GM19395 (cell line): ENCODE measurements around the gene OTOGL.
"Not testable (repeated sequence)": the region's sequence is repeated elsewhere in the genome, so short reads cannot be mapped to it uniquely, and the experiment has no call there.

Experiments
- ATAC-seq: cut with Tn5 transposase; IDR thresholded peaks from one replicate; pipeline ENCODE4 v1.9.1; 2021; ENCODE audit warnings: mild to moderate bottlenecking, moderate library complexity; ENCODE audit not compliant: unreplicated experiment

OTOGL gene

GRCh38 chr12:80118565-80119324, 19.4 kb downstream of the OTOGL start:
- ATAC-seq = no peak

- no peak for ATAC-seq
These were observed 21.7 kb downstream of the OTOGL start for GRCh38 chr12:80120994-80121393.

GRCh38 chr12:80121661-80122060, 22.3 kb downstream of the OTOGL start:
- no peak for ATAC-seq

GRCh38 chr12:80129895-80130530, 30.7 kb downstream of the OTOGL start:
- ATAC-seq = no peak

GRCh38 chr12:80135624-80136023, 36.3 kb downstream of the OTOGL start:
- ATAC-seq = no peak

- ATAC-seq = no peak
These were observed 40.7 kb downstream of the OTOGL start for GRCh38 chr12:80140005-80140404.

GRCh38 chr12:80142640-80143039, 43.3 kb downstream of the OTOGL start:
- no peak for ATAC-seq

- no peak for ATAC-seq
These were observed 44.2 kb downstream of the OTOGL start for GRCh38 chr12:80143537-80143936.

- not testable (repeated sequence) for ATAC-seq
These were observed 50.4 kb downstream of the OTOGL start for GRCh38 chr12:80149547-80150313.

- ATAC-seq = no peak
These were observed 51.8 kb downstream of the OTOGL start for GRCh38 chr12:80151131-80151530.

- ATAC-seq = no peak
These were observed 54.9 kb downstream of the OTOGL start for GRCh38 chr12:80154261-80154660.

GRCh38 chr12:80156306-80156705, 57.0 kb downstream of the OTOGL start:
- ATAC-seq = no peak

GRCh38 chr12:80157645-80158044, 58.3 kb downstream of the OTOGL start:
- no peak for ATAC-seq

GRCh38 chr12:80161612-80162011, 62.3 kb downstream of the OTOGL start:
- no peak for ATAC-seq

GRCh38 chr12:80162177-80162576, 62.8 kb downstream of the OTOGL start:
- peak; percentile 80 for ATAC-seq

- no peak for ATAC-seq
These were observed 66.4 kb downstream of the OTOGL start for GRCh38 chr12:80165746-80166145.

- ATAC-seq = no peak
These were observed 67.4 kb downstream of the OTOGL start for GRCh38 chr12:80166751-80167150.

- ATAC-seq = no peak
These were observed 69.6 kb downstream of the OTOGL start for GRCh38 chr12:80168936-80169335.

- ATAC-seq = no peak
These were observed 71.6 kb downstream of the OTOGL start for GRCh38 chr12:80170915-80171314.

GRCh38 chr12:80173083-80173864, 73.9 kb downstream of the OTOGL start:
- no peak for ATAC-seq

GRCh38 chr12:80175307-80175930, 76.1 kb downstream of the OTOGL start:
- ATAC-seq = no peak
